Measurements from ENCODE around the gene KRT6B.

Gene KRT6B

DNA sequence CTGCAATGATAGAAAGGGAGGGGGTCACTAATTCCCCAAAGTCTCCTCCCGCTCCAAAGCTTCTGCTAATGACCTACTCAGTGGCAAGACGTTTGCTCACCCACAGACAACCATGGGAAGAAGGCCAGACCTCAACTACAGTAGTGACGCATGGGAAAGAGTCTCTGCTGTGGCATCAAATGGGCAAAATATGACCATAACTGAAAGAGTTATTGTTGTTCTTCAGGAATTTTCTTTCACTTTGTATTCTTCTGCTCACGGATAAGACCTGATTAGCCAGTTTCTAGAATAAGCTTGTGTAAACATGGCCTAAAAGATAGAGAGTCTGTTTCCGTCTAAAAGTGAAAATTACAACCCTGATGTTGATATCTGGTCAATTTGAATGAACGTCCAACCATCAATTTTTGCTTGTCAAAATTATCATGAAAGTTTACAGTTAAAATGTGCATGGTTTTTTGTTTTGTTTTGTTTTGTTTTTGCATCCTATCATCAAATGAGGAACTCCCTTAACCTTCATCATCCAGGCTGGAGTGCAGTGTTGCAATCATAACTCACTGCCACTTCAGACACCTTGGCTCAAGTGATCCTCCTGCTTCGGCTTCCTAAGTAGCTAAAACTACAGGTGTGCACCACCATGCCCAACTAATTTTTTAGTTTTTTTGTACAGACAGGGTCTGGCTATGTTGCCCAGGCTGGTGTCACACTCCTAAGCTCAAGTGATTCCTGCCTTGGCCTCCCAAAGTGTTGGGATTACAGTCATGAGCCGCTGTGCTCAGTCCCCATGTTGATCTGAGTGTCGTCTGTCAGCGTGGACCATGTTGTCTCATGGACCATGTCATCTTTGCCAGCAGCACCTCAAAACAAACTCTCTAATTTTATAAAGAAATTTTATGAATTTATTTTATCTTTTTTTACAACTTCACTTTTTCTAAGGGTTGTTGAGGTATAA lies 7.0 kb downstream of the KRT6B start:
- H3K27me3 Mint-ChIP-seq (ENCODE audit: low read depth, poor library complexity): peaks cover 5% of the 10 kb centered on the region
- no peaks in the 10 kb centered on the region for H3K9me3 Mint-ChIP-seq
- TF ChIP-seq, protein P1, sequence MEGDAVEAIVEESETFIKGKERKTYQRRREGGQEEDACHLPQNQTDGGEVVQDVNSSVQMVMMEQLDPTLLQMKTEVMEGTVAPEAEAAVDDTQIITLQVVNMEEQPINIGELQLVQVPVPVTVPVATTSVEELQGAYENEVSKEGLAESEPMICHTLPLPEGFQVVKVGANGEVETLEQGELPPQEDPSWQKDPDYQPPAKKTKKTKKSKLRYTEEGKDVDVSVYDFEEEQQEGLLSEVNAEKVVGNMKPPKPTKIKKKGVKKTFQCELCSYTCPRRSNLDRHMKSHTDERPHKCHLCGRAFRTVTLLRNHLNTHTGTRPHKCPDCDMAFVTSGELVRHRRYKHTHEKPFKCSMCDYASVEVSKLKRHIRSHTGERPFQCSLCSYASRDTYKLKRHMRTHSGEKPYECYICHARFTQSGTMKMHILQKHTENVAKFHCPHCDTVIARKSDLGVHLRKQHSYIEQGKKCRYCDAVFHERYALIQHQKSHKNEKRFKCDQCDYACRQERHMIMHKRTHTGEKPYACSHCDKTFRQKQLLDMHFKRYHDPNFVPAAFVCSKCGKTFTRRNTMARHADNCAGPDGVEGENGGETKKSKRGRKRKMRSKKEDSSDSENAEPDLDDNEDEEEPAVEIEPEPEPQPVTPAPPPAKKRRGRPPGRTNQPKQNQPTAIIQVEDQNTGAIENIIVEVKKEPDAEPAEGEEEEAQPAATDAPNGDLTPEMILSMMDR (IDR thresholded peaks at IDR 0.05): no peak
- H3K4me3 Mint-ChIP-seq: no peak overlapping the region
- H3K36me3 Mint-ChIP-seq (ENCODE audit: low read depth): no peaks in the 10 kb centered on the region
- no peak for DNase-seq
- no peak overlapping the region for H3K27ac Mint-ChIP-seq
- H3K4me1 Mint-ChIP-seq: peaks cover 33% of the 10 kb centered on the region

DNA sequence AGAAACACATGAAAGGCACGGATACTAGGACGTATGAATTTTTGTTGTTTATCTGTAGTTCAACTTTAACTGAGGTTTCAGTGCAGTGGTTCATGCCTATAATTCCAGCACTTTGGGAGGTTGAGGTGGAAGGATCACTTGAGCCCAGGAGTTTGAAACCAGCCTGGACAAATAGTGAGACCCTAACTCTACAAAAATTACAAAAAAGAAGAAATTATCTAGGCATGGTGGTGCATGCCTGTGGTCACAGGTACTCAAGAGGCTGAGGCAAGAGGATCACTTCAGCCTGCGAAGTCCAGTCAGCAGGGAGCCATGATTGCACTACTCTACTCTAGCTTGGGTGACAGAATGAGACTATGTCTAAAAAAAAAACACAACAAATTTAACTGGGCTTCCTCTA lies 8.0 kb downstream of the KRT6B start:
- H3K27ac Mint-ChIP-seq: no peak overlapping the region
- H3K4me3 Mint-ChIP-seq: no peak overlapping the region
- DNase-seq: no peak
- peaks cover 36% of the 10 kb centered on the region for H3K4me1 Mint-ChIP-seq
- TF ChIP-seq, protein P1 (IDR thresholded peaks at IDR 0.05): no peak
- H3K36me3 Mint-ChIP-seq (ENCODE audit: low read depth): no peaks in the 10 kb centered on the region
- no peaks in the 10 kb centered on the region for H3K9me3 Mint-ChIP-seq
- H3K27me3 Mint-ChIP-seq (ENCODE audit: low read depth, poor library complexity): peaks cover 8% of the 10 kb centered on the region

DNA sequence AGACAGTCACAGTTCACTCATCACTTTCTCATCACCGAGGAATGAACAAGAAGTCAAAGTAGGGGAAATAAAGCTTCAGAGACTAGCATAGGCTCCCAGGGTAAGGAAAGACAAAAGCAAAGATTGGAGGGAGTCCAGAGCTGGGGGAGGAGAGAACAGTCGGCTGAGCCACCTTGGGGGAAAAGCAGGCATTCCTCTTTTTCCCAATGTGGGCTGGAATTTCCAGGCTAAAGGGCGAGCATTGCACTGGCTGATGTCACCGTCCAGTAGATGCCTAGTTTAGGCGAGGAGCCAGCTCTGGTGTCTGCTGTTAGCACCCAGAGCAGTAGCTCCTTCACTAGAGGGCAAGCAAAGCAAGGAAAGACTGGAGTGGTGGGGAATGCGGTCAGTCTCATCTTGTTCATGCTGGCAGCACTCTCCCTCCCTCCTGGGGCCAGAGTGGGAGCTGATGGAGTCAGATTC lies 9.3 kb downstream of the KRT6B start:
- DNase-seq: peak; percentile 29
- peaks cover 36% of the 10 kb centered on the region for H3K4me1 Mint-ChIP-seq
- no peaks in the 10 kb centered on the region for H3K9me3 Mint-ChIP-seq
- H3K36me3 Mint-ChIP-seq (ENCODE audit: low read depth): no peaks in the 10 kb centered on the region
- peaks cover 8% of the 10 kb centered on the region for H3K27me3 Mint-ChIP-seq (ENCODE audit: low read depth, poor library complexity)
- no peak overlapping the region for H3K27ac Mint-ChIP-seq
- no peak overlapping the region for H3K4me3 Mint-ChIP-seq
- TF ChIP-seq, protein P1 (IDR thresholded peaks at IDR 0.05): no peak

DNA sequence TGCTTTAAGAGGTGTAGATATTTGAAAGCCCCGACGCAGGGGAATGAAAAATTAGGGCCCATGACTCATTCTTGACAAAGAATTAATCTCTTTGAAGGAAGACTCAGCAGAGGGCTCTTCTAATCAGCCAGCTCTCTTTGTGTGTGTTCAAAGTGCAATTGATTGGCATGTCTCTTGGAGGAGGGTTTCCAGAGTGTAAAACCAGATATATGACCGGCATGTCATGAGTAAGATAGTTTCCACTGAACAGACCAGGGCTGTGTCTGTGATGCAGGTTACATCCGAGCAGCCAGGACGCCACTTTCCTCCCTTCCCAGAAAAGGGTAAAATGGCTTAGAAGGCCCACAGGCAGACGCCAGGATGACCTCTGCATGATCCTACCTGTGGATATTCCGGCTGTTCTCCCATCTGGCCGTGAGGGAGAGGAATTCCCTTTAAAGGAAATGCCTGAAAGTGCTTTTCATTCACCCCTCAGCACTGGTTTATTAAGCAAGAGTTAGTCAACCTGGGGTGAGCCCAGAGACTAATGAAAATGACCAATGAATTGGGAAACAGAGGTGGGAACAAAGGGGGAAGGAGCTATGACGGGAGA lies 10.5 kb downstream of the KRT6B start:
- DNase-seq: no peak

DNA sequence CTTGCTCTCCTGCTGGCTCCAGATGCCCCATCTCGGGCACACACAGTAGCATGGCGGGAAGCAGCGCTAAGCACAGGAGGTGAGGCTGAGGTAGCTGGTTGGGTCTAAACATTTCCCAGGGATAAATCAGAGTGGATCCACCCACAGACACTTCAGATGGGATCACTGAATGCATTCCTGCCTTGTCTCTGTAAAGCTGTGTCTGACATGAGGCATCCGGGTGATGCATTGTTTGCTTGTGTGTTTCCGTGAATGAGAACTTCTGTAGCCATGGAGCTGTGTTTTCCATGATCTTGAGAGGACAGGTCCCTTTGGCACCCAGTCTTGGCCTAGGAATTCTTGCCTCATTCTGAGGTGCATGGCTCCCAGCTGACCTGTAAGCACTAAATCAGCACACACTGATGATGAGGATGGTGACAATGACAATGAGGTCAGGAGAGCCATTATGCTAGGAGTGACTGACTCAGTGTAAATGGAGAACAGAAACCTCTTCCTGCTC lies 11.1 kb downstream of the KRT6B start:
- Mint-ChIP-seq H3K27ac (no peak overlapping the region), H3K27me3 (ENCODE audit: low read depth, poor library complexity) (peaks cover 4% of the 10 kb centered on the region), H3K4me3 (no peak overlapping the region), H3K4me1 (peaks cover 49% of the 10 kb centered on the region), H3K36me3 (ENCODE audit: low read depth) (no peaks in the 10 kb centered on the region), H3K9me3 (no peaks in the 10 kb centered on the region)
- TF ChIP-seq, protein P1 (IDR thresholded peaks at IDR 0.05): no peak
- DNase-seq: no peak

More for the DNA sequence above, 10.5 kb downstream of the KRT6B start:
- Mint-ChIP-seq H3K27me3 (ENCODE audit: low read depth, poor library complexity) (peaks cover 4% of the 10 kb centered on the region), H3K36me3 (ENCODE audit: low read depth) (no peaks in the 10 kb centered on the region), H3K9me3 (no peaks in the 10 kb centered on the region), H3K27ac (no peak overlapping the region), H3K4me1 (peaks cover 47% of the 10 kb centered on the region), H3K4me3 (no peak overlapping the region)
- TF ChIP-seq, protein P1 (IDR thresholded peaks at IDR 0.05): no peak

Measured in nephron progenitor cell (in vitro differentiated cells).